Left ventricle myocardium inferior (tissue), 1 donor: Measurements from ENCODE around the gene EFTUD2. TPM values are rescaled to one million over a fixed set of nuclear protein-coding genes. Genes with fewer than 3 reads are reported as not detected.

Experiments
- DNase-seq: peaks from one replicate; pipeline ENCODE4 v3.0.0-alpha.2; 2020
- H3K27ac ChIP-seq: fragments of 200-600 bp; replicated peaks from 2 replicates; pipeline ENCODE4 v1.8.0; 2021
- H3K27me3 ChIP-seq: fragments of 200-600 bp; 2 replicates; pipeline ENCODE4 v1.8.0; 2021; ENCODE audit warnings: low read depth
- H3K36me3 ChIP-seq: fragments of 200-600 bp; 2 replicates; pipeline ENCODE4 v1.8.0; 2021
- H3K4me1 ChIP-seq: fragments of 200-600 bp; 2 replicates; pipeline ENCODE4 v1.8.0; 2021
- H3K4me3 ChIP-seq: fragments of 200-600 bp; 2 replicates; pipeline ENCODE4 v1.8.0; 2021; ENCODE audit warnings: mild to moderate bottlenecking, moderate library complexity
- H3K9me3 ChIP-seq: fragments of 200-600 bp; replicated peaks from 2 replicates; pipeline ENCODE4 v1.8.0; 2021
- CTCF ChIP-seq: fragments of 200-600 bp; IDR thresholded peaks from 2 replicates; pipeline ENCODE4 v1.8.0; 2021; ENCODE audit warnings: antibody characterized with exemption, mild to moderate bottlenecking, borderline replicate concordance
- intact Hi-C: fragments of 100-400 bp; cut with micrococcal nuclease; formaldehyde crosslinking; loops from one replicate; pipeline ENCODE4 v1.11.0; 2022
- total RNA-seq: library from RNA; stranded (reverse); fragmentation: NEBNext Ultra II Directional; extraction: Animal tissue kit (Norgen Biotek cat#: 25700); gene quantifications from one replicate; pipeline ENCODE4 v1.2.1, GENCODE V29; 2021
- donor health status: DM: no; HTN: yes; CAD: no; lungs with severe emphysema.

EFTUD2 gene
- total RNA-seq, 1 donor from 2014 or later, result 62.0 TPM

GRCh38 chr17:44863061-44863918 is 36.0 kb downstream of the EFTUD2 start:
- Histone ChIP-seq H3K4me3 (no peak overlapping the region), H3K27me3 (no peaks in the 10 kb centered on the region), H3K4me1 (peaks cover 17% of the 10 kb centered on the region), H3K9me3 (no peaks in the 10 kb centered on the region), H3K36me3 (peaks cover 88% of the 10 kb centered on the region), H3K27ac (no peak overlapping the region)
- no peak for TF ChIP-seq CTCF
- intact Hi-C loops, result no loop called here
- DNase-seq, result no peak

GRCh38 chr17:44862278-44862914 is 36.8 kb downstream of the EFTUD2 start:
- Histone ChIP-seq H3K9me3 (no peaks in the 10 kb centered on the region), H3K27ac (no peak overlapping the region), H3K27me3 (no peaks in the 10 kb centered on the region), H3K4me1 (peaks cover 8% of the 10 kb centered on the region), H3K36me3 (peaks cover 91% of the 10 kb centered on the region), H3K4me3 (no peak overlapping the region)
- intact Hi-C loops, result no loop called here
- TF ChIP-seq CTCF, result no peak
- DNase-seq, result no peak

- H3K9me3 ChIP-seq, result no peaks in the 10 kb centered on the region
- TF ChIP-seq CTCF, result no peak
- no peak for DNase-seq
- peaks cover 6% of the 10 kb centered on the region for H3K4me1 ChIP-seq
- intact Hi-C loops, result no loop called here
- H3K4me3 ChIP-seq, result no peak overlapping the region
- no peaks in the 10 kb centered on the region for H3K27me3 ChIP-seq
- H3K27ac ChIP-seq, result no peak overlapping the region
- H3K36me3 ChIP-seq, result peaks cover 100% of the 10 kb centered on the region
Measured at GRCh38 chr17:44859701-44860100, 39.5 kb downstream of the EFTUD2 start.

GRCh38 chr17:44854192-44854591 is 45.1 kb downstream of the EFTUD2 start:
- Histone ChIP-seq H3K27ac (no peak overlapping the region), H3K9me3 (no peaks in the 10 kb centered on the region), H3K4me3 (no peak overlapping the region), H3K36me3 (peaks cover 95% of the 10 kb centered on the region), H3K4me1 (no peaks in the 10 kb centered on the region), H3K27me3 (no peaks in the 10 kb centered on the region)
- no peak for TF ChIP-seq CTCF
- intact Hi-C loops, result no loop called here
- no peak for DNase-seq

GRCh38 chr17:44850612-44851011 is 48.6 kb downstream of the EFTUD2 start:
- H3K36me3 ChIP-seq, result peaks cover 59% of the 10 kb centered on the region
- no peak overlapping the region for H3K4me3 ChIP-seq
- H3K4me1 ChIP-seq, result no peaks in the 10 kb centered on the region
- intact Hi-C loops, result no loop called here
- TF ChIP-seq CTCF, result no peak
- DNase-seq, result peak; percentile 55
- peak overlapping the region; percentile 79 for H3K27ac ChIP-seq
- no peaks in the 10 kb centered on the region for H3K9me3 ChIP-seq
- H3K27me3 ChIP-seq, result no peaks in the 10 kb centered on the region
